ENCODE data around the gene EFNA2.

GRCh38 chr19:1317274-1318003 is 31.8 kb downstream of the EFNA2 start:
- no peak for TF ChIP-seq POLR2AphosphoS5 (IDR thresholded peaks at IDR 0.05; ENCODE audit: low read depth, low read length)
- no peak for TF ChIP-seq CTCF (IDR thresholded peaks at IDR 0.05 in 2 of 3, conservative IDR thresholded peaks at IDR 0.05 in 1 of 3; ENCODE audit: borderline replicate concordance in 1 of 3, insufficient read depth in 1 of 3, low read depth in 2 of 3, low read length in 2 of 3)
- TF ChIP-seq SP1 (IDR thresholded peaks at IDR 0.05; ENCODE audit: low read depth) = no peak
- TF ChIP-seq ATF3 (IDR thresholded peaks at IDR 0.05) = no peak
- no peak for TF ChIP-seq JUND (IDR thresholded peaks at IDR 0.05)
- TF ChIP-seq MAX (IDR thresholded peaks at IDR 0.05) = no peak
